ENCODE data around the gene DYTN. TPM values are rescaled to one million over a fixed set of nuclear protein-coding genes. Genes with fewer than 3 reads are reported as not detected.

Gene DYTN
- total and polyA plus RNA-seq, 2 experiments from 2014 or later = not detected

DNA sequence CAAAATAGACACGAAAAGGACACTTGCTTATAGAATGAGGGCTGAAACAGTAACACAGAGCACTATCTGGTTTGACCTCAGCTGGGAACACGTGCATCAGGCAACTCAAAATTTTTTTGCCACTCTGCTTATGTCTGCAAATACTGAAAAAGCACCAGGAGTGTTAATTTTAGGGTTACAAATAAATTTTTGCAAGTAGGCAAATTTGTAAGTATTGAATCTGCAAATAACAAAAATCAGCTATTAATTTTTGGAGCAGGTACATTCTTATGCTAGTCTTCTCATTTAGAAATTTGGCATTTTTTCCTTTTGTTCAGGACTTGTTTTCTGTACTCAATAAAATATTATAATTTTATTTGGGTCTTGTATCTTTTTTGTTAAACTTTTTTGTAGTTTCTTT is 29.7 kb downstream of the DYTN start:
- Histone ChIP-seq H3K36me3 (replicated peaks; ENCODE audit: insufficient read depth, low read depth) (no peaks in the 10 kb centered on the region), H4K20me1 (ENCODE audit: insufficient read depth, poor library complexity, severe bottlenecking) (no peaks in the 10 kb centered on the region), H3K27ac (no peak overlapping the region), H3K9me3 (ENCODE audit: low read depth) (no peaks in the 10 kb centered on the region), H2AFZ (no peak overlapping the region), H3K9me2 (replicated peaks; ENCODE audit: insufficient read depth) (no peaks in the 10 kb centered on the region), H3K27me3 (peaks cover 7% of the 10 kb centered on the region), H3K4me3 (no peak overlapping the region), H3K4me1 (ENCODE audit: insufficient read depth) (no peaks in the 10 kb centered on the region), H3K79me2 (no peaks in the 10 kb centered on the region), H3K4me2 (no peak overlapping the region)
- no peak for DNase-seq (ENCODE audit: low spot score)
- TF ChIP-seq EZH2phosphoT487 (IDR thresholded peaks at IDR 0.05; ENCODE audit: low read depth, severe bottlenecking, unreplicated experiment) (no peak), EZH2 (IDR thresholded peaks at IDR 0.05; ENCODE audit: borderline replicate concordance) (no peak)
- TF ChIP-seq, protein P1, sequence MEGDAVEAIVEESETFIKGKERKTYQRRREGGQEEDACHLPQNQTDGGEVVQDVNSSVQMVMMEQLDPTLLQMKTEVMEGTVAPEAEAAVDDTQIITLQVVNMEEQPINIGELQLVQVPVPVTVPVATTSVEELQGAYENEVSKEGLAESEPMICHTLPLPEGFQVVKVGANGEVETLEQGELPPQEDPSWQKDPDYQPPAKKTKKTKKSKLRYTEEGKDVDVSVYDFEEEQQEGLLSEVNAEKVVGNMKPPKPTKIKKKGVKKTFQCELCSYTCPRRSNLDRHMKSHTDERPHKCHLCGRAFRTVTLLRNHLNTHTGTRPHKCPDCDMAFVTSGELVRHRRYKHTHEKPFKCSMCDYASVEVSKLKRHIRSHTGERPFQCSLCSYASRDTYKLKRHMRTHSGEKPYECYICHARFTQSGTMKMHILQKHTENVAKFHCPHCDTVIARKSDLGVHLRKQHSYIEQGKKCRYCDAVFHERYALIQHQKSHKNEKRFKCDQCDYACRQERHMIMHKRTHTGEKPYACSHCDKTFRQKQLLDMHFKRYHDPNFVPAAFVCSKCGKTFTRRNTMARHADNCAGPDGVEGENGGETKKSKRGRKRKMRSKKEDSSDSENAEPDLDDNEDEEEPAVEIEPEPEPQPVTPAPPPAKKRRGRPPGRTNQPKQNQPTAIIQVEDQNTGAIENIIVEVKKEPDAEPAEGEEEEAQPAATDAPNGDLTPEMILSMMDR (IDR thresholded peaks at IDR 0.05; ENCODE audit: poor library complexity) = no peak
- WGBS (ENCODE audit: low lambda C conversion rate, missing lambda C conversion rate) = 62% methylated on average over 2 of the region's 2 CpGs

DNA sequence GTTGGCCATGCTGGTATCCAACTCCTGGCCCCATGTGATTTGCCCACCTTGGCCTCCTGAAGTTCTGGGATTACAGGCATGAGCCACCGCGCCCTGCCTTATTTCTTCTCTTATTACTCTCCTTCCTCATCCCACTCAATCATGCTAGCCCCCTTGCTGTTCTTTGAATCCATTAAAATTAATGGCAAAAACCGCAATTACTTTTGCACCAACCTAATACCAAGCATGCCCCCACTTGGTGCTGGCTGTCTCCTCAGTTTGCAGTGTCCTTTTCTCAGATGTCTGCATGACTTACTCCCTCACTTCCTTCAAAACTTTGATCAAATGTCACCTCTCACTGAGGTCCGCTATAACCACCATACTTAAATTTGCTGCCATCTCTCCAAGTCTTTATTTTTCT is 34.6 kb downstream of the DYTN start:
- no peaks in the 10 kb centered on the region for H3K79me2 ChIP-seq
- no peak for DNase-seq (ENCODE audit: low spot score)
- peaks cover 7% of the 10 kb centered on the region for H3K27me3 ChIP-seq
- H2AFZ ChIP-seq = no peak overlapping the region
- H3K4me3 ChIP-seq = no peak overlapping the region
- no peaks in the 10 kb centered on the region for H3K4me1 ChIP-seq (ENCODE audit: insufficient read depth)
- no peaks in the 10 kb centered on the region for H3K9me2 ChIP-seq (replicated peaks; ENCODE audit: insufficient read depth)
- H3K4me2 ChIP-seq = no peak overlapping the region
- no peak overlapping the region for H3K27ac ChIP-seq
- WGBS (ENCODE audit: low lambda C conversion rate, missing lambda C conversion rate) = 92% methylated on average over 4 of the region's 4 CpGs
- no peak for TF ChIP-seq EZH2phosphoT487 (IDR thresholded peaks at IDR 0.05; ENCODE audit: low read depth, severe bottlenecking, unreplicated experiment)
- TF ChIP-seq EZH2 (IDR thresholded peaks at IDR 0.05; ENCODE audit: borderline replicate concordance) = no peak
- TF ChIP-seq, protein P1 (IDR thresholded peaks at IDR 0.05; ENCODE audit: poor library complexity) = no peak
- H4K20me1 ChIP-seq (ENCODE audit: insufficient read depth, poor library complexity, severe bottlenecking) = no peaks in the 10 kb centered on the region
- H3K36me3 ChIP-seq (replicated peaks; ENCODE audit: insufficient read depth, low read depth) = no peaks in the 10 kb centered on the region
- no peaks in the 10 kb centered on the region for H3K9me3 ChIP-seq (ENCODE audit: low read depth)

DNA sequence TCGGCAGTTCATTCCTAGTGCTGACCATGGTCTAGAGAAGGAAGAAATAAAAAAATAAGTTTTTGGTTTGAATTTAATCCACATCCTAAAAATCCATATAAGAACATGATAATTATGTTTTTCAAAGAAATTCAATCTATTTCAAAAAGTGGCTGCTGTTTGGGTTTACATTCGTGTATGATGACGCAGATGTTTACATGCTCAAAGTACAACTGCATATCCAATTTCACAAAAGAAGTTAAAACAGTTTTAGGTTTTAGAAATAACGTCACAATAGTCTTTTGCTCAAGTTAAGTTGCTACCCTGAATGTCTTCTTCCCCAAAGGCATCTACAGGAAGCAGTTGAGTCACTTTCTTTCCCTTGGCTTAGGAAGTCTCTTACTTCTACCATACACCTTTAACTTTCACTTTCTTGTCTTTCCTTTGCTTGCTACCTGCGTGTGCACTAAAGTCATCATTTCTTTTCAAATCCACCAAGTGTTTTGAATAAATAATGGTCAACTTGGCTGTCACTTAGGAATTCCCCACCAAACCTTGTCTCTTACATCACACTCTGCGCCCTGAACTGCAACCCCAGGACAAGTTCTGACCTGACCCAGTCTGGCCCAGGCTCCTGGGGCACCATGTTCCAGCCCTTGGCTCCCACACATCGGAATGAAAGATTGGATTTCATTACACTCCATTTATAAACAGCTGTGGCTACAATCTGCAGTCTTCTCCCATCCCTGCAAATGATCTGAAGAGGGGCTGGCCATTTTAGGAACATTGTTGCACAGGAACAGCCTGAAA is 47.5 kb downstream of the DYTN start:
- H3K9me2 ChIP-seq (replicated peaks; ENCODE audit: insufficient read depth) = no peaks in the 10 kb centered on the region
- H3K4me3 ChIP-seq = no peak overlapping the region
- no peak for DNase-seq (ENCODE audit: low spot score)
- no peaks in the 10 kb centered on the region for H3K9me3 ChIP-seq (ENCODE audit: low read depth)
- no peaks in the 10 kb centered on the region for H4K20me1 ChIP-seq (ENCODE audit: insufficient read depth, poor library complexity, severe bottlenecking)
- no peaks in the 10 kb centered on the region for H3K36me3 ChIP-seq (replicated peaks; ENCODE audit: insufficient read depth, low read depth)
- no peaks in the 10 kb centered on the region for H3K27me3 ChIP-seq
- no peak for TF ChIP-seq EZH2 (IDR thresholded peaks at IDR 0.05; ENCODE audit: borderline replicate concordance)
- TF ChIP-seq EZH2phosphoT487 (IDR thresholded peaks at IDR 0.05; ENCODE audit: low read depth, severe bottlenecking, unreplicated experiment) = no peak
- TF ChIP-seq, protein P1 (IDR thresholded peaks at IDR 0.05; ENCODE audit: poor library complexity) = no peak
- H3K27ac ChIP-seq = no peak overlapping the region
- H3K4me1 ChIP-seq (ENCODE audit: insufficient read depth) = no peaks in the 10 kb centered on the region
- 78% methylated on average over 7 of the region's 7 CpGs for WGBS (ENCODE audit: low lambda C conversion rate, missing lambda C conversion rate)
- no peak overlapping the region for H3K4me2 ChIP-seq
- H3K79me2 ChIP-seq = no peaks in the 10 kb centered on the region
- H2AFZ ChIP-seq = no peak overlapping the region
